Endodermal cell (in vitro differentiated cells): ENCODE measurements around the gene PSMA7. TPM values are rescaled to one million over a fixed set of nuclear protein-coding genes. Genes with fewer than 3 reads are reported as not detected.
A peak's percentile ranks its signal among the peaks of the same experiment; 100 is the strongest.

Source experiments
- DNase-seq: peaks from one replicate; pipeline ENCODE4 v3.0.0-alpha.2; 2017
- H3K27ac ChIP-seq: 2 replicates; pipeline ENCODE4 v1.5.1; 2013; ENCODE audit warnings: mild to moderate bottlenecking, low read depth, low read length, moderate library complexity
- H3K27me3 ChIP-seq: 2 replicates; pipeline ENCODE4 v1.6.1; 2013; ENCODE audit warnings: mild to moderate bottlenecking, low read length, moderate library complexity; ENCODE audit not compliant: insufficient read depth, control insufficient read depth, poor library complexity, severe bottlenecking
- H3K36me3 ChIP-seq: 2 replicates; pipeline ENCODE4 v1.7.0; 2013; ENCODE audit warnings: mild to moderate bottlenecking, low read length, moderate library complexity; ENCODE audit not compliant: control insufficient read depth, insufficient read depth
- H3K4me1 ChIP-seq: one replicate; pipeline ENCODE4 v1.7.0; 2013; ENCODE audit warnings: low read length; ENCODE audit not compliant: control insufficient read depth, insufficient read depth
- H3K4me3 ChIP-seq: 2 replicates; pipeline ENCODE4 v1.5.1; 2013; ENCODE audit warnings: mild to moderate bottlenecking, low read length, moderate library complexity
- H3K9ac ChIP-seq: 2 replicates; pipeline ENCODE4 v1.6.1; 2013; ENCODE audit warnings: mild to moderate bottlenecking, low read length, moderate library complexity; ENCODE audit not compliant: poor library complexity, severe bottlenecking; ENCODE audit errors: extremely low read depth
- H3K9me3 ChIP-seq: 2 replicates; pipeline ENCODE4 v1.6.1; 2013; ENCODE audit warnings: mild to moderate bottlenecking, low read length, moderate library complexity; ENCODE audit not compliant: control insufficient read depth
- H3K27ac Mint-ChIP-seq: 2 replicates; pipeline ENCODE4 v1.8.0; 2020; ENCODE audit warnings: mixed read lengths
- H3K27me3 Mint-ChIP-seq: 2 replicates; pipeline ENCODE4 v1.8.0; 2021; ENCODE audit warnings: mild to moderate bottlenecking, mixed read lengths; ENCODE audit not compliant: insufficient read depth
- H3K36me3 Mint-ChIP-seq: 2 replicates; pipeline ENCODE4 v1.8.0; 2020; ENCODE audit warnings: low read depth, mixed read lengths
- H3K4me1 Mint-ChIP-seq: 2 replicates; pipeline ENCODE4 v1.8.0; 2020; ENCODE audit warnings: mixed read lengths
- H3K4me3 Mint-ChIP-seq: 2 replicates; pipeline ENCODE4 v1.8.0; 2020; ENCODE audit warnings: mild to moderate bottlenecking, moderate library complexity, mixed read lengths
- H3K9me3 Mint-ChIP-seq: 2 replicates; pipeline ENCODE4 v1.8.0; 2020; ENCODE audit warnings: mild to moderate bottlenecking, mixed read lengths
- CTCF ChIP-seq: fragments of 200-600 bp; sonication (generic); conservative IDR thresholded peaks from 2 replicates; pipeline ENCODE4 v1.5.0; 2021; ENCODE audit warnings: antibody characterized with exemption, mild to moderate bottlenecking
- WGBS, 2 experiments: methylation state at CpG; one replicate each; pipeline versions ENCODE4 v1.1.5 to v1.1.7; 2013; ENCODE audit warnings: missing lambda C conversion rate in 2 of 2, mixed read lengths in 1 of 2; ENCODE audit not compliant: insufficient coverage in 1 of 2, insufficient read length in 1 of 2; 5-methylcytosine and 5-hydroxymethylcytosine counted together
- total RNA-seq, 2 donors: library from RNA; stranded (reverse); fragmentation: NEBNext Ultra II Directional in 1 of 2; extraction: Animal tissue kit (Norgen Biotek cat#: 25700) in 1 of 2; gene quantifications; 2 replicates in 1 of 2; 3 replicates in 1 of 2; pipeline ENCODE4 v1.2.1, GENCODE V29; 2021

Gene PSMA7
- total RNA-seq, 2 donors from 2014 or later: 279 to 280 TPM

GRCh38 chr20:62191781-62192559, 48.8 kb upstream of the PSMA7 start:
- DNase-seq: no peak
- no peak overlapping the region for H3K9ac ChIP-seq
- peaks cover 9% of the 10 kb centered on the region for H3K36me3 Mint-ChIP-seq
- H3K4me3 Mint-ChIP-seq: no peak overlapping the region
- WGBS, 2 experiments: 93 to 97% methylated on average over 12 to 14 of the region's 14 CpGs
- no peaks in the 10 kb centered on the region for H3K9me3 ChIP-seq
- peaks cover 29% of the 10 kb centered on the region for H3K36me3 ChIP-seq
- no peak overlapping the region for H3K27ac Mint-ChIP-seq
- no peaks in the 10 kb centered on the region for H3K4me1 ChIP-seq
- H3K9me3 Mint-ChIP-seq: no peaks in the 10 kb centered on the region
- no peak overlapping the region for H3K27ac ChIP-seq
- no peaks in the 10 kb centered on the region for H3K27me3 Mint-ChIP-seq
- H3K4me3 ChIP-seq: no peak overlapping the region
- no peaks in the 10 kb centered on the region for H3K4me1 Mint-ChIP-seq
- H3K27me3 ChIP-seq: no peaks in the 10 kb centered on the region
- TF ChIP-seq CTCF: no peak

DNA sequence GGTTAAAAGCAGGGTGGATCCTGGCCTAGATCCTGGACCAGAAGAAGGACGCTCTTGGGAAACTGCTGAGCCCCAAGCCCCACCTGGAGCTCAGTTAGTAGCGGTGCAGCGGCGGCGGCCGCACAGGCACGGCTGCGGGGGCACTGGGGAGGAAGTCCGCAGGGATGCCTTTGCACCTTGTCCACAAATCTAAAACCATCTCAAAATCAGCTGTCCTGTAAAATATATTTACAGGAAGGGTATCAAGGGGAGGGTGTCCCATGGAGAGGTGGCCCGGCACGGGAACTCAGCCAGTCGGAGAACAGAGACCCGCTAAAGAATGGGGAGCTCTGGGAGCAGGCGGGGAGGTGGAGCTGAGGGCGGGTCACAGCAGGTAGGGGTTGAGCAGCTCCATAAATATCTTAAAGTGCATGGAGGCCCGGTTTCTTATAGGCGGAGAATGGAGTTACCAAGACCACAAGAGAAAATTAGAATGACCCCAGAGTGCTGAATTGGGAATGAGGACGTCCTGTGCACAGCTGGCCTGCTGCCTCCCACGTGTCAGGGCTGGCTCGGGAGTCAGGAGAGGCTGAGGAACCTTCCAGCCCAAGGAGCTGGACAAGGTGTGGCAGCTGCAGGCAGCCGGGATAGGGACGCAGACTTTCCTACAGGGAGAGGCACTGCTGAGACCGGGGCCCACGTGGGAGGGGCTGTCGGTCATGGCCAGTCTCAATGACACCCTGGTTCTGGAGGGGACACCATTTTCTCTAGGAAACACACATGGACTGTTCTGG, 47.6 kb upstream of the PSMA7 start:
- Mint-ChIP-seq H3K27ac (peak overlapping the region; percentile 4), H3K27me3 (no peaks in the 10 kb centered on the region), H3K36me3 (peaks cover 9% of the 10 kb centered on the region), H3K9me3 (no peaks in the 10 kb centered on the region), H3K4me1 (no peaks in the 10 kb centered on the region), H3K4me3 (no peak overlapping the region)
- no peak overlapping the region for H3K27ac ChIP-seq
- no peak overlapping the region for H3K4me3 ChIP-seq
- H3K27me3 ChIP-seq: no peaks in the 10 kb centered on the region
- peaks cover 29% of the 10 kb centered on the region for H3K36me3 ChIP-seq
- H3K4me1 ChIP-seq: no peaks in the 10 kb centered on the region
- TF ChIP-seq CTCF: no peak
- no peak for DNase-seq
- H3K9me3 ChIP-seq: no peaks in the 10 kb centered on the region
- WGBS, 2 experiments: 90 to 97% methylated on average over 18 to 23 of the region's 25 CpGs
- no peak overlapping the region for H3K9ac ChIP-seq

DNA sequence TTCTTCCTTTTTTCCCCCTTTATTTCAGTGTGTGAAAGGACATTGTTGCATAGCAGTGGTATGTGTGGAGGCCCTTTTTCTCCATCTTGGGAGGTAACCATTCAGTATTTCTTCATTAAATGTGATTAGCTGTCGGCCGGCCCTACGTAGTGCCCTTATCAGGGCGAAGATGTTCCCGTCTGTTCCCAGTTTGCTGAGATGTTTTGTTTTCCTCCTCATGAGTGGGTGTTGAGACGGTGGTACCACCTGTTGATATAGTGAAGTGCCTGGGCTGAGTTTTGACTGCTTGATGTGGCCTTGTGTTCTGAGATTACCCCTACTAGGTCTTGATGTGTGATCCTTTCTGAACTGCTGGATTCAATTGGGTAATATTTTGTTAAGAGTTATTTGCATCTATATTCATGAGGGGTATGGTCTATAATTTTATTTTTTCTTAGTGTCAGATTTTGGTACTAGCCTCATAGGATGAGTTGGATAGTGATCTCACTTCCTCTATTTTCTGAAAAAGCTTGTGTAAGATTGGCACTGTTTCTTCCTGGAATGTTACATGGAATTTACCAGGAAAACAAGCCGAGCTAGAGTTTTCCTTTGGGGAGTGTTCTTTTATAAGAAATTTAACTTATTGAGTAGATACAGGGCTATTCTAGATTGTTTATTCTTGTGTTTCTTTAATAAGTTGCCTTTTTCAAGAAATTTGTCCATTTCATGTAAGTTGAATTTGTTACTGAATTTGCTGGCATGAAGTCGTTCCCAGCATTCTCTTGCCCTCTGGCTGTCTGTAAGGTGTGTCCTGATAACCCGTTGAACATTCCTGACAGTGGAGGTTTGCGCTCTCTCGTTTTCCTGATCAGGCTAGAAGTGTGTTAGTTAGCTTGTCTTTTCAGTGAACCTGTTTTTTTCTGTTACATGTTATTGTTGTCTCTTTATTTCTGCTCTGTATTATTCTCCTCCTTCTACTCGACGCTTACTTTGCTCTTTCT, 44.0 kb upstream of the PSMA7 start:
- H3K9me3 Mint-ChIP-seq: no peaks in the 10 kb centered on the region
- WGBS, 2 experiments: 91 to 92% methylated on average over 4 to 13 of the region's 13 CpGs
- no peak overlapping the region for H3K9ac ChIP-seq
- H3K36me3 ChIP-seq: peaks cover 7% of the 10 kb centered on the region
- no peaks in the 10 kb centered on the region for H3K27me3 Mint-ChIP-seq
- H3K4me1 ChIP-seq: no peaks in the 10 kb centered on the region
- H3K4me3 Mint-ChIP-seq: no peak overlapping the region
- H3K4me1 Mint-ChIP-seq: peaks cover 5% of the 10 kb centered on the region
- H3K4me3 ChIP-seq: no peak overlapping the region
- DNase-seq: no peak
- H3K27me3 ChIP-seq: no peaks in the 10 kb centered on the region
- H3K27ac Mint-ChIP-seq: no peak overlapping the region
- peaks cover 5% of the 10 kb centered on the region for H3K36me3 Mint-ChIP-seq
- no peaks in the 10 kb centered on the region for H3K9me3 ChIP-seq
- no peak for TF ChIP-seq CTCF
- no peak overlapping the region for H3K27ac ChIP-seq
